TTC549 (cell line): Measurements from ENCODE around the gene EYS.
"Not testable (repeated sequence)": the region's sequence is repeated elsewhere in the genome, so short reads cannot be mapped to it uniquely, and the experiment has no call there.

Source experiments
- FAIRE-seq: peaks from 2 replicates; lab custom pipeline; 2012; peaks lifted over from hg19 to GRCh38; lab: Jason Lieb, UNC

Gene EYS

DNA sequence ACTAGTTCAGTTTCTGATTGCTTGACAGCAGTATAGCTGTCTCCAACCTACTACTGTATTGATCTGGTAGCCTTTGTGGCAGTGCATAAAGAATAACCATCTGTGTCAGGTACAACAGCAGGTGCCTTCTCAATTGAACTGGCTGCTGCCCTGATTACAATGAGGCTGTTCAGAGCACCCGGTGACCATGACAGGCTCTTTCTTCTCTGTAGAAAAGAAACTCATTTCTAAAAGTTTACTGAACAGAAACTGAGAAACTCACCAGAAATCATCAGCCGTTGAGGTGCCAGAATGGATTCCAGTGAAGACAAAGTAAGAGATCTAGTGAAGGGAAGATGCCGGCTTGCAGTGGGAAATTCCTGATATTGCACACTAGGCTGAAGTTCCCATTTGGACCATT is 1117.1 kb downstream of the EYS start:
- no peak for FAIRE-seq

DNA sequence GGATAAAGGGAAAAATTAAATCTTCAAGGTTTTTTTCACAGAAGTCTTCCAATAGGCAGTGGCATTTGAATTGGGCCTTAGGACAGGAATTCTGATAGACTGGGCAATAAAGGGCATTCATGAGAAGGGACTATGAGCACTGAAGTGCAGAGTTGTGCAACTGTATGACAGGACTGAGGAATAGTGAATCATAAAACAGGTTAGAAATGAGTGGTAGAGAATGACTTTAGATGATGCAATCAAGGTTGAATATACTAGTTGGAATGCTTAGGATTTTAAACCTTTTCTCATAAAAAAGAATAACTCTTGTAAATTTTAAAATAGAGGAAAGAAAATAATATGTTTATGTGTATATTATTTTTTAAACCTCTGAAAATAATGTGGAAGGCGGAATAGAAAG is 1126.7 kb downstream of the EYS start:
- FAIRE-seq, result no peak

DNA sequence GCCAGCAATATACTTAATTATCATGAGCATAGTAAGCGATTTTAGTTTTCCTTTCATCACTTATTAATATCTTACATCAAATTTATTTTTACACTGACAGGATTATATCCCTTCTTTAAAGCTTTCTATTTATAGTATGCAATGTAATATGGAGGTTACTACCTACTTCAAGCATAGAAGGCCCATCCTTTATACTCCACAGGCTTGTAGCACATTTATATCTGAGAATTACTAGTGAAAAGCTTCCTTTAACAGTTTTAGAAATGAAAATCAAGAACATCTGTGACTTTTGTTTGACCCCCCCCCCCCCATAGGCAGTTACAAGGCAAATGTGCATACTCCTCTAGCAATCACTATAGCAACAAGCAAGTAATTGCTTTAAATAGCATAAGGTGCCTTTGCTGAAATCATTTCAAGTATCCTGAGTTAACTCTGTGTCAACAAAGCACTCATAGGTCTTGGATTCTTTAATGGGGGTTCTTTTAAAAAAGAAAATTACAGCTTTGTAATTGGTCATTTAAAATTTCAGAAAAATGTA is 1153.7 kb downstream of the EYS start:
- no peak for FAIRE-seq

DNA sequence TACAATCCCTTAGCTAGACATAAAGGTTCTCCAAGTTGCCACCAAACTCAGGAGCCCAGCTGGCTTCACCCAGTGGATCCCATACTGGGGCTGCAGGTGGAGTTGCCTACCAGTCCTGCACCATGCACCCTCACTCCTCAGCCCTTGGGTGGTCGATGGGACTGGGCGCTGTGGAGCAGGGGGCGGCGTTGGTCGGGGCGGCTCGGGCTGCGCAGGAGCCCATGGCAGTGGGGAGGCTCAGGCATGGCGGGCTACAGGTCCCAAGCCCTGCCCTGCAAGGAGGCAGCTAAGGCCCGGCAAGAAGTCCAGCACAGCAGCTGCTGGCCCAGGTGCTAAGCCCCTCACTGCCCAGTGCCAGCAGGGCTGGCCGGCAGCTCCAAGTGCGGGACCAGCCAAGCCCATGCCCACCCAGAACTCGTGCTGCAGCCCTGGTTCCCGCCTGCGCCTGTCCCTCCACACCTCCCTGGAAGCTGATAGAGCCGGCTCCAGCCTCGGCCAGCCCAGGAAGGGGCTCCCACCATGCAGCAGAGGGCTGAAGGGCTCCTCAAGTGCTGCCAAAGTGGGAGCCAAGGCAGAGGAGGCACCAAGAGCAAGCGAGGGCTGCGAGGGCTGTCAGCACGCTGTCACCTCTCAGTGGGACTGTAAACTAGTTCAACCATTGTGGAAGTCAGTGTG is 1159.3 kb downstream of the EYS start:
- no peak for FAIRE-seq

DNA sequence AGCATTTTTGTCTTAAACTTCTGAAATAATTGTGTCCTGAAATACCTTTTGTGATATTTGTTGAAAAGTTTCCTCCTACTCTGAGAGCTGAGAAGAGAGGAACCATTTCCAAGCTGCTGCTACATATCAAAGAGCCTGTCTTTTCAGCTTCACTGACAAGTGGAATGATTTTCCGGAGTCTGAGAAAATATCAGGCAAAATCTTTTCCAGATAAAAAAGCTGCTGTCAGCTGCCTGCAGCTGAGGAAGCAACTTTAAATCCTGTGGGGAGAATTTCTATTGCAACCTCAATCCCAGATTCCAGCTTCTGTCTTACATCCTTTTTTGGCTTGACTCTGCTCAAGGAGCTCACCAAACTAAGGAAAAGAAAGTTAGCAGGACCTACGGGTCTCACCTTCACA is 1167.1 kb downstream of the EYS start:
- no peak for FAIRE-seq

DNA sequence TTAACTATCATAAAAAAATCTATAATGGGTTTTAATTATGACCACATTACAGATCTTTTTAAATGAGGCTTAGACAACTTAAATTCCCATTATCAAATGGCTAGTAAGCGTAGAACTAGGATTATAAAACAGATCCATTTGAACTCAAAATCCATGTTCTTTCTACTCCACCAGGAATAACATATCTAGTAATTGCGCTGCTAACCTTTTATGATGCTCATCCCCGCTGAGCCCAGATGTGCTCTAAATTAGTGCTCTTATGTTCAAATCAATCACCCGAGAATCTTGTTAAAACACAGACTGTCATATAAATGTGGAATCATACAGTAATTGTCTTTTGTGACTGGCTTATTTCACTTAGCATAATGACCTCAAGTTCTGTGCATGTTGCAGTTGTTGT is 1168.3 kb downstream of the EYS start:
- FAIRE-seq, result no peak

DNA sequence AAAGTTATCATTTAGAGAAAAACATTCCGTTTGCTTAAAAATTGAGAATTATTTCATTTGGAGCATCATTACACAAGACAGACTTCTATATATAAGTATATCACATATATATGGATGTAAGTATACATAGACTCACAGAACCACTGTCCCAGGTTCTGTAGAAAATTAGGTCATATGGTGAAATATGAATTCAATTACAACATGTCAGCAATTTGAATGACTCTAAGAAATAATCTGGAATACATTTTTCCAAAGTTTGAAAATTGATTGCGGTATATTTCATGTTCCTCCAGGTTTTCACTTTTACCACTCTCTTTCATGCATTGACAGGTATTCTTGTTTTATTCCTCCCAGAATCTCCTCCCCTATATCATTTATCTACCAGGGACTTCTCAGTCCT is 1179.1 kb downstream of the EYS start:
- FAIRE-seq, result no peak

DNA sequence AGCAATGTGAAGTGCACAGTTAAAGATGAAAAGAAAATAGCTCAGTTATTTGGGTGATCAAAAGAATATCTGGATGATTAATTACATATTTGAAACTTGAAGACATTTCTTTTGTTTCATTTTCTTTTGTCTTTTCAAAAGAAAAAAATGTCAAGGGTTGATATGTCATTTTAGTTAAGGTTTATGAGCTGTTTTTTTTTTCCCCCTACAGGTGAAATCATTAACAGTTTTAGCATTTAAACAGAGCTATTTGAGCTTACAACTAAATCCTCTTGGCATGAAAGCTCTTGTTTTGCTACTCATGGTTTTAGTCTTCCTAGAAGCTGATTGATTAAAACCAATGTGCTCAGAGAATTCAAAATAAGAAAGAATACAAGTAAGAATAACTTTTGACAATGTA is 1184.2 kb downstream of the EYS start:
- no peak for FAIRE-seq

DNA sequence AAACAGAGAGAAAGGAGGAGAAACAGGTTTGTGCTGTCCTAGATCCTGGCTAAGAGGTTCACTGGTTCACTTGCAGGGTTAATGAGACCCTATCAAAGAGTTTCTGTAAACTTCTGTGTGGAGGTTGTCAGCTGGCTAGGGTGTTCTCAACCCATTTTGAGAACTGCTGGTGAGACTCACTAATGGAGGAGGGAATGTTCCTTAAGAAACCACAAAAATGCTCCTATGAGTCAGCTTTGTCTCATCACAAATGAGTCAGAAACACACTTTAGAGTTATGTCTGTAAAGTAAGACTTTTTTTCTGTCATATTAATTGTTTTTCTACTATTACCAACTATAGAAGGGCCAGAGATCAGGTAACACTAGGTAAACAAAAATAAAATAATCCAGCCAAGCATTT is 1187.0 kb downstream of the EYS start:
- no peak for FAIRE-seq

DNA sequence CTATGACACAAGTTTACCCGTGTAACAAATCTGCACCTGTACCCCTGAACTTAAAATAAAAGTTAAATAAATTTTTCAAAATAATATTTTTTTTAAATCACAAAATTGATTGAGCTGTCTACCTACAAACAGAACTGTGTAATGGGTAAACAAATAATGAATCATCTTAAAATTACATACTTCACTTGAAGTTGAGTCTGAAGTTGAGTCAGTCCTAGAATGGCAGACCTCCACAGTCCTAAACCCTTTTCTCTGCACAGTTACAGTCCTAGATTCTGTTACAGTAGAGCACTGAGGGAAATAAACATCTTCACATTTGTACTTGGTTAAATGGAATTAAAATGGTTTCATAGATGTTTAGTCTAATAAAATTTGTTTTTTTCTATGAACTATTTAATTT is 1190.6 kb downstream of the EYS start:
- FAIRE-seq, result no peak

DNA sequence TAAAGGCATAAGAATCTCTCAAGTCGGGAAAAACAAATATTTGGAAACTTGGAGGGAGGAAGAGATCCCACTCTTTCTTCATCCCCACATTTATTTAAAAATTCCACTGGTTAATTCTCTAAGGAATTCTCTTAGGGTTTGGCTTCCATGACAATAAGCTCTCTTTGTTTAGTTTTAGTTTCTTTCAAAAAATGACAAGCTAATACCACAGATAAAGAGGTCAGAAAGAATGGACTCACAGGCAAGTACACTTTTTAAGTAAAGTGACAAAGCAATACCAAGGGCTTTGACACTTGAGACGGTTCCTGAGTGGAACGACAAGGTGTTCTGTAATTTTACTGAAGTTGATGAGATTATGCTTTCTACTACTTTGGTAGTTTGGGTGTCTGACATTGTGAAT is 1199.4 kb downstream of the EYS start:
- no peak for FAIRE-seq

DNA sequence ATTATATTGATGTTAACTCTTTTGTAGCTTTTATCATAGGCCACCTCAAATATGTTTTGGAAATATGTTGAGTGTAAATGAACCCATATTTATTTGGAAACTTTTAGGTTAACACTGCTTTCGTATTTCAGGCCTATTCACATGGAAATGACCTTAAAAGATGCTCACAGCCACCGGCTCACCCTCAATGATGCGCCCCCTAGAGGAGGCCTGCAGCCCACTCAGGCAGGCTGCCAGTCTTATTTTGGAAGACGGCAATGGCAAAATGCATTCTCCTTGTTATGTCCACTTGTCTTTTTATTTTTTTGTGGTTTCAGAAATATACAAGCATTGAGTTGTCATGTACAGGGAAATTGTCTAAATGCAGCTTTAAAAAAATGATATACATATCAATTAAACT is 1201.7 kb downstream of the EYS start:
- FAIRE-seq, result no peak

DNA sequence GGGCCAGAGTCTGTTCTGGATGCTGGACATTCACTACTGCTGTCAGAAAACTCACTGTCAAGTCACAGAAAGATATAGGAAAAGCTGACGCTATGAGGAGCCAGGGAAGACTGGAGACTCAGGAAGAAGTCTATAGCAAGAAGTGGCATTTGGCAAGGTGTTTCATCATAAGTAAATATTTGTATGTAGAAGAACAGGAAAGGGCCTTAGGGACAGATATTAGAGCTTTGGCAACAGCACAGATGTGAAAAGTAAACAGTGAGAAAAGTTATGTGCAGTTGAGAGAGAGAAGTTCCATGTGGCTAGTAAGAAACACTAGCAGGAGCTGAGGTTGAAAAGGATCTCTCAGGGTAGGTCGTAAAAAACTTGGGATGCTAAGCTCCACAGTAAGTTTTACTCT is 1202.5 kb downstream of the EYS start:
- FAIRE-seq, result no peak

DNA sequence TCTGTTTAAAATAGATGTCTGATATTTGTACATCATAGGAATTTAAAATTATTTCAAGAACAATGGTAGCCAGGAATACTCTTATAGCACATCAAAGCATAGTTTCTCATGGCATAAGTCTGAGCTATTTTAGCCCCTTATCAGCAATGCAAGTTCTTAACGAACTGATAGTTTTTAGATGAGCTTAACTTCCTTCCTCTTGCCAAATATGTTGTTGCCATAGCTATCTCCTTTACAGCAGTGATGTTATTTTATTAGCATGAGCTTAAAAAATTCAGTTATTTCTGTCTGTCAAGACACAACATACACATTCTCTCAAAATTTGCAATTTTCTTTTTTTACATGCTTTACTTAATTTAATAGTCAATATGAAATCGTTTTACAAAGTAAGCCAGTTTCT is 1204.2 kb downstream of the EYS start:
- FAIRE-seq, result no peak

DNA sequence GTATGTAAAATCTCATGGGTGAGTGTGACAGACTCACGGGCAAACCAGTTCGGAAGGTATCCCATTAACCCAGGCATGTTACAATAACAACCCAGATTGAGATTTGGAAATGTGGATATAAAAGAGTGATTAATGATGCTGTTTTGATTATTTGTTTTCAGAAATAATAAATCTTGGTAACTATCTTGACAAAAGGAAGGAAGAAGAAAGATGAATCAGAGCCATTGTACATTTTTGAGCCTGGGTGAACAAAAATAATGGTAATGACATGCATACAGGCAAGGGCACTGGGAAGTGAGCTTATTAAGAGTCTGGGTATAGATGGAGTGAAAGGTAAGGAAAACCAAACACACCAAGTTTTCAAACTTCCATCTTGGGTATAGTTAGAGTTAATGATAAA is 1209.4 kb downstream of the EYS start:
- no peak for FAIRE-seq

DNA sequence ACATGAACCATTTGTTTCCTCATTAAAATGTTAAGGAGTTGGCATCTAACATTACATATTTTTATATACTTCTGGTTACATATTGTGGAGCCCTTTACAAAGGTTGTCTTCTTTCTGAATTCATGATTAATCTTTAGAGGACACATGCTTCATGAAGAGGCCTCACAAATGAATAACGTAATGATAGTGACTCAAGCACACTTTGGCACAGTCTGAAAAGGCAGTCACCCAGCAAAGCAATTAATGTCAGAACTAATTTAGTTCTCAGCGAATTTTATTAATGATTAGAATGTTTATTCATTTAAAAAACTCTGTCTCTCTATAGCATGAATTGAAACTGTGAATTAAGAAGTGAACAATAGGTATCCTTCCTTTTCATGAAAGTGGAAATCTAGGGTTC is 1217.3 kb downstream of the EYS start:
- no peak for FAIRE-seq

DNA sequence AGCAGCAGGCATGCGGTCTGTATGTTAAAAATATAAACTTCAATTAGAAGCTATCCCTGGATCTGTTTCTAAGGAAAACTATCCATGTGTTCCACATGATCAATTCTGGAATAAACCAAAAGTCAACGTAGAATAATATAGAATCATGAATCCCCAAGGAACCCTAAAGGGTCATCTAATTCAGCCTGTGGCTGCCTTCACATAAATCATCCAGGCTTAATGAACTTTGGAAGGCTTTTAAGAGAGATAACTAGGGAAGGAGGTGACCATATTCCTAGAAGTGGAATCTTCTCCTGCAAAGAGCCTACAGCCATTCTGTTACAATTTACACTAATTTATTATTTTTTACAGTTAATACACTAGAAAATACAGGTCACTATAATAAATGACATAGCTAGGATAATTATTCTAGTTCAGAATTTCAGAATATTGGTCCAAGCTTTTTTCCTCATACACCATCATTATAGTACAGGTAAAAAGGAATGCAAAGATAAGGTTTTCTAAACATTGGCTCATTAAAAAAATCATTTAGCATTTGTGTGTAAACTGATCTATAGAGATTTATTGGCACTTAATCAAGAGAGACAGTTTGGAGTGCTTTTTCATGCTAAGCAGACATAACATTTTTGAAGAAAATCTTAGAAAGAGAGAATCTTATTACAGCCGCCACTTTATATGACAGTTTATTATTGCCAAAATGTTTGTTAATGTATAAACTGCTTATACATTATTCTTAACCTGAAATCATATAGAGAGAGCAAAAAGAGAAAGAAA is 1220.3 kb downstream of the EYS start:
- no peak for FAIRE-seq

DNA sequence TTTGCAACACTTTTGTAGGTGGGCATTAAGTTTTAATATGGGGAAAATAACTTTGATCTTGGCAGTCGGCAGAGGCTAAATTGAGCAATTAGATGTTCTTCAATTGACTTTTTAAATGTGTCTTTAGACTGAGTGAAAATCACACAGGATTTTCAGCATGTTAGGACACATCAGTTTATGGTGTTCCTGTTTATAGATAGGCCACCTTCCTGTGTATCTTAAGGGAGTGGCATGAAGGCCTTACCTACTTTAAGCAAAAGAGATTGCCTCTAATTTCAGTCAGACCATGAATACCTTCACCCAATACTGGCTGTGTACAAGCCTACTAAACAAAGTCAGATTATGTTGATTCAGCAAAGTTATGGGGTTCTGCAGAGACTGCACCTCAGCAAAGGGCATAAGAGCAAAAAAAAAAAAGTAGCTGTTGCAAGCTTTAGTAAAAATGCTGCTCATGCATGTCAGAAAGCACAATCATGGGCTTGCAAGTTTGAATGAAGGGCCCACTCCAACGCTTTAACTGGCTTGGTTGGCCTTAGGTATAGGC is 1223.0 kb downstream of the EYS start:
- no peak for FAIRE-seq

DNA sequence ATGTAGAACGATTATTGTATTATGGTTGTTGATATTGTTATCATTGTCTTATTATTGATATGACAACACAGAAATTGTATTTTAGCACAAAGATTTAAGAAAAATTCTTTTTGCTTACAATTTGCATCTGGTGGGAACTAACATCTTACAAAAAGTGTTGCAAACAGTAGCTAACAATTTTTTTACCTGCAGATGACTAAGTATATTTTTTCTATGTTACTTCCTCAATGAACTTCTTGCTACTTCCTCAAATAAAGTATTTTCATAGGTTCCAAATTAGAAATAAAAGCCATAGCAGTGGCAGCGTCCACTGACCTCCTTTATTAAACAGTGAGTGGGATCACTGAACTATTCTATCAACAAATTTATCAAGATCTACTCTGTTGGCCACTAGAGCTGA is 1224.4 kb downstream of the EYS start:
- no peak for FAIRE-seq

DNA sequence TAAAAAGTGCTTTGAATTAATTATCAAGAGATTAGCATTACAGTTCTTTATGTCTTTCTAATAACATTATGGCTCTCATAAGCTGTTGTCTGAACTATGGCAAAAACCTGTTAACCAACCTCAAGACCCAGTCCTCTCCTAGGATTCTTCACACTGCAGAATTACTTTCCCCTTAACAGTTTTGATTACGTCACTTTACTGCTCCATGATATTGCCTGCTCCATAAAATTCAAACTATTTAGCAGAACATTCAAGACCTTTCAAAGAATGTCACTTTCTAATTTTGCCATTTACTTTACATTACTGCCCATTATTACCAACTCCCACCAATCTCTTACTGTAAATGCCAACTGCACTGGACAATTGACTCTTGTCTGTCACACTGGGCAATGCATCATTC is 1227.9 kb downstream of the EYS start:
- FAIRE-seq, result no peak

DNA sequence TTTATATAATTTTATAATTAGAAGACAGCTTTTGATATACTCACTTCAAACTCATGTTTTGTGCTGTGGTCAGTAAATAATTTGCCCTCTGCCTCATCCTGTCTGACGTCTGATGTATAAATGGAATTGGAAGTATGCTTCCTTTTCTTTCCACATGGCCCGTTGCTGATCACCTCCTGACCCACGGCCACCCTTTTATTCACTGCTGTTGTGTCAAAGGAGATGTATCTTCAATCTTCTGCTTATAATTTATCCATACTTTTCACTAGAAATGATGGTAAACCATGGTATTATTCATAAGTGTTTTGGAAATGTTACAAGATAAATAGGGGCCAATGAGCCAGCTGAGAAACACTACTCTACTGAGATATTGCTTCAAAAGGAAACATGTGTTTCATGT is 1229.6 kb downstream of the EYS start:
- FAIRE-seq, result no peak

DNA sequence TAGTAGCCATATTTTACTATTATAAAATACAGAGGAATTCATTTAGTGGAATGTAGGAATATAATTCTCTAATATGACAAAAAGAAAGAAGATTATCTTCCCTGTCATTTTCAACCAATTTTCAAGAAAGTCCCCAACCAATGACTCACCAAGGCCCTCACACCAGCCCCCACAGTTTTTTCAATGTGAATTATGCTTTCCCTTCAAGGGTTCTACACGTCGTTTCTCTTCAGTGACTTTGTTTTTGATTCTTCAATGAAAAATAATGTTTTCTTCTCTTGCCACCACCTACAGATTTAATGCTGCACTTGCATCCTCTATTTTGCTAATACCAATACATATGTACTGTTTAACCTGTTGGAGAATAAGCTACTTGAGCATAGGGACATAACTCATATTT is 1230.1 kb downstream of the EYS start:
- FAIRE-seq, result no peak

DNA sequence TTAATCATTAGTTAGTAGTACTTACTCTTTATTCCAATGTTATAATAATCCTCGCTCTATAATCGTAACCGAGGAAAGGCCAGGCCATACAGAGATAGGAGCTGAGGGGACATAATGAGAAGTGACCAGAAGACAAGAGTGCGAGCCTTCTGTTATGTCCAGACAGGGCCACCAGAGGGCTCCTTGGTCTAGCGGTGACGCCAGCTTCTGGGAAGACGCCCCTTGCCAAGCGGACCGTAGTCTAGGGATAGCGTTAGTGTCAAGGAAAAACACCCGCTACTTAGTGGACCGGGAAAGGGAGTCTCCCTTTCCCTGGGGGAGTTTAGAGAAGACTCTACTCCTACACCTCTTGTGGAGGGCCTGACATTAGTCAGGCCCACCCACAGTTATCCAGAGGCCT is 1237.6 kb downstream of the EYS start:
- FAIRE-seq, result not testable (repeated sequence)

DNA sequence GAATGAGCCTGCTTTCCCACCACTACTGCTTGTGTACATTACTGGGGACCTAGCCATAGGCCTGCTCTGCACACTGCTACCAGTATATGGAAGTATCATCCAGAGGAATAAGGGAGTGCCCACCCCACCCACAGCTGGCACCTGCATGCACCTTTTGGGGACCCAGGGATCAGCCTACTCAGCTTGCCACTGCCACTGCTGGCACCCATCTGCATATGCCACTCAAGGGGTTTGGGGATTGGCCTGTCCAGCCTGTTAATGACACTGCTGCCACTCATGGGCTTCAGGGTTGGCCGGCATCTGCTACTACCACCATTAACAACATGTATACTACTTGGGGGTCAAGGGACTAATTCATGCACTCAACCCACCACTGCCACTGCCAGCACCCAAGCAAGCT is 1239.4 kb downstream of the EYS start:
- no peak for FAIRE-seq
